SU-DHL-6 (cell line): ENCODE results near the gene ARHGEF38.

Source experiments
- H2AFZ ChIP-seq: fragments of 200-600 bp; sonication (generic); 2 replicates; pipeline ENCODE4 v1.6.1; 2014; ENCODE audit warnings: low read depth, mild to moderate bottlenecking, moderate library complexity, mixed read lengths, antibody characterized with exemption, low read length; ENCODE audit not compliant: severe bottlenecking
- H3F3A ChIP-seq: fragments of 200-600 bp; shearing (Covaris generic); 2 replicates; pipeline ENCODE4 v1.6.0; 2016; ENCODE audit warnings: antibody characterized with exemption, mild to moderate bottlenecking; ENCODE audit not compliant: insufficient read depth
- H3K27ac ChIP-seq: fragments of 200-600 bp; sonication (generic); 2 replicates; pipeline ENCODE4 v1.5.1; 2016; ENCODE audit warnings: low read depth, mild to moderate bottlenecking, low read length, moderate library complexity, mixed read lengths
- H3K27me3 ChIP-seq: fragments of 200-600 bp; sonication (generic), shearing (Covaris generic); 2 replicates; pipeline ENCODE4 v1.6.0; 2014; ENCODE audit warnings: mild to moderate bottlenecking, low read length
- H3K36me3 ChIP-seq: fragments of 200-600 bp; sonication (generic); 2 replicates; pipeline ENCODE4 v1.6.1; 2014; ENCODE audit warnings: mild to moderate bottlenecking, low read length, mixed read lengths
- H3K4me2 ChIP-seq: fragments of 300-600, 200-600 bp; shearing (Covaris generic), sonication (generic); 2 replicates; pipeline ENCODE4 v1.6.0; 2014; ENCODE audit warnings: low read length, low read depth, mild to moderate bottlenecking; ENCODE audit not compliant: poor library complexity, severe bottlenecking
- H3K4me3 ChIP-seq: fragments of 200-600 bp; sonication (generic); 2 replicates; pipeline ENCODE4 v1.5.1; 2014; ENCODE audit warnings: antibody characterized with exemption, low read length, mild to moderate bottlenecking, mixed read lengths; ENCODE audit not compliant: insufficient read depth, poor library complexity, severe bottlenecking
- H3K79me2 ChIP-seq: fragments of 200-600 bp; sonication (generic); 2 replicates; pipeline ENCODE4 v1.6.1; 2014; ENCODE audit warnings: mild to moderate bottlenecking, low read length, moderate library complexity; ENCODE audit not compliant: insufficient read depth
- H3K9ac ChIP-seq: fragments of 200-600 bp; sonication (generic); 2 replicates; pipeline ENCODE4 v1.7.0; 2014; ENCODE audit warnings: mild to moderate bottlenecking, low read length
- H3K9me2 ChIP-seq: fragments of 200-600 bp; sonication (generic); replicated peaks from 2 replicates; pipeline ENCODE4 v1.6.1; 2014; ENCODE audit warnings: low read length; ENCODE audit not compliant: insufficient read depth
- H3K9me3 ChIP-seq: fragments of 200-600 bp; sonication (generic); 2 replicates; pipeline ENCODE4 v1.6.1; 2014; ENCODE audit warnings: low read length, mixed read lengths; ENCODE audit not compliant: insufficient read depth
- H4K20me1 ChIP-seq: fragments of 200-600 bp; sonication (generic); 2 replicates; pipeline ENCODE4 v1.6.1; 2014; ENCODE audit warnings: low read depth, mild to moderate bottlenecking, antibody characterized with exemption, low read length, moderate library complexity, mixed read lengths
- EZH2phosphoT487 ChIP-seq: fragments of 200-600 bp; sonication (generic), shearing (Covaris generic); conservative IDR thresholded peaks from 2 replicates; pipeline ENCODE4 v1.6.1; 2018; ENCODE audit warnings: mild to moderate bottlenecking, antibody characterized with exemption, low read length, moderate library complexity, mixed read lengths
- TF ChIP-seq, protein P1 (sequence below): fragments of 200-600 bp; sonication (generic); IDR thresholded peaks from one replicate; pipeline ENCODE4 v1.5.1; 2017; ENCODE audit warnings: antibody characterized with exemption, mild to moderate bottlenecking, low read length, moderate library complexity; ENCODE audit not compliant: insufficient read depth, poor library complexity, severe bottlenecking

The ARHGEF38 gene

DNA sequence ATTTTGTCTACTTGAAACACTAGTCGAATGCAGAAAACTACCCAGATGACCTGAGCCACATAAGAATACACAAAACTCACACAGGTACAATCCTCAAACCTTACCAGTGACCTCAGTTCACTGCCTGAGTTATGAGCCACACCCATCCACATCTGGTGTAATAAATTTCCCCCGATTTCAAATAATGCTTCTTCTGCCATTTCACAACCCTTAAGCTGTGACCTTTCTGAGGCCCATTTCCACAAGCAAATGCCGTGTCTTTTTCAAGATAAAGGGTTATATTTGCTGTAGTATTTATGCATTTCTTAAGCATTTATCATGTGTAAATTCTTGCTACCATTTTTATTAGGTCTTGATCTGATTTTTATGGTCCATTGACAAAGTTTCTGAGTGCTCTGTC is 1.8 kb upstream of the ARHGEF38 start:
- no peak overlapping the region for H3K4me2 ChIP-seq
- H3K79me2 ChIP-seq: no peaks in the 10 kb centered on the region
- no peak overlapping the region for H2AFZ ChIP-seq
- H3K36me3 ChIP-seq: no peaks in the 10 kb centered on the region
- H3F3A ChIP-seq: no peaks in the 10 kb centered on the region
- H3K27ac ChIP-seq: no peak overlapping the region
- no peaks in the 10 kb centered on the region for H3K9me2 ChIP-seq
- H3K9ac ChIP-seq: no peak overlapping the region
- no peaks in the 10 kb centered on the region for H3K9me3 ChIP-seq
- no peaks in the 10 kb centered on the region for H4K20me1 ChIP-seq
- H3K4me3 ChIP-seq: no peak overlapping the region
- no peaks in the 10 kb centered on the region for H3K27me3 ChIP-seq
- no peak for TF ChIP-seq EZH2phosphoT487
- TF ChIP-seq, protein P1, sequence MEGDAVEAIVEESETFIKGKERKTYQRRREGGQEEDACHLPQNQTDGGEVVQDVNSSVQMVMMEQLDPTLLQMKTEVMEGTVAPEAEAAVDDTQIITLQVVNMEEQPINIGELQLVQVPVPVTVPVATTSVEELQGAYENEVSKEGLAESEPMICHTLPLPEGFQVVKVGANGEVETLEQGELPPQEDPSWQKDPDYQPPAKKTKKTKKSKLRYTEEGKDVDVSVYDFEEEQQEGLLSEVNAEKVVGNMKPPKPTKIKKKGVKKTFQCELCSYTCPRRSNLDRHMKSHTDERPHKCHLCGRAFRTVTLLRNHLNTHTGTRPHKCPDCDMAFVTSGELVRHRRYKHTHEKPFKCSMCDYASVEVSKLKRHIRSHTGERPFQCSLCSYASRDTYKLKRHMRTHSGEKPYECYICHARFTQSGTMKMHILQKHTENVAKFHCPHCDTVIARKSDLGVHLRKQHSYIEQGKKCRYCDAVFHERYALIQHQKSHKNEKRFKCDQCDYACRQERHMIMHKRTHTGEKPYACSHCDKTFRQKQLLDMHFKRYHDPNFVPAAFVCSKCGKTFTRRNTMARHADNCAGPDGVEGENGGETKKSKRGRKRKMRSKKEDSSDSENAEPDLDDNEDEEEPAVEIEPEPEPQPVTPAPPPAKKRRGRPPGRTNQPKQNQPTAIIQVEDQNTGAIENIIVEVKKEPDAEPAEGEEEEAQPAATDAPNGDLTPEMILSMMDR: no peak

DNA sequence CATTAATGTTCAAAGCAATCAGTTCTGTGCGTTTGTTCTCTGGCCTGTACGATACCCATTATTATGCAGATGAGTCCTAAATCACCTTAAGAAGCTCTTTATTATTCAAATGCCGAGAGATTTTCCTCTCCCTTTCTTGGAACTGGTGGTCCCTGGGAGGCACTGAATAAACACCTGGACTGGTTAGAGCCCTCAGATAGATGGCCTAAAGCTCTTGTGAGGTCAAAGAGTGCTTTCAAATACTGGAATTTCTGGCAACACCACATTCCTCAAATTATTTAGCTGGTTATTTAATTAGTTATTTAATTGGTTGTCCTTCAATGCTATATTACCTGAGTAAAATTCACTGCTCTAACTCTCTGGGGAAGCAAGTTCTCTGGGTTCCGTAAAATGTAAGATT is 3.0 kb downstream of the ARHGEF38 start:
- H3K79me2 ChIP-seq: no peaks in the 10 kb centered on the region
- no peaks in the 10 kb centered on the region for H3F3A ChIP-seq
- no peak overlapping the region for H3K27ac ChIP-seq
- no peak overlapping the region for H3K9ac ChIP-seq
- H2AFZ ChIP-seq: no peak overlapping the region
- no peaks in the 10 kb centered on the region for H3K27me3 ChIP-seq
- H3K4me3 ChIP-seq: no peak overlapping the region
- H4K20me1 ChIP-seq: no peaks in the 10 kb centered on the region
- no peak for TF ChIP-seq EZH2phosphoT487
- TF ChIP-seq, protein P1: no peak
- no peaks in the 10 kb centered on the region for H3K9me3 ChIP-seq
- no peaks in the 10 kb centered on the region for H3K36me3 ChIP-seq
- no peak overlapping the region for H3K4me2 ChIP-seq
- no peaks in the 10 kb centered on the region for H3K9me2 ChIP-seq

DNA sequence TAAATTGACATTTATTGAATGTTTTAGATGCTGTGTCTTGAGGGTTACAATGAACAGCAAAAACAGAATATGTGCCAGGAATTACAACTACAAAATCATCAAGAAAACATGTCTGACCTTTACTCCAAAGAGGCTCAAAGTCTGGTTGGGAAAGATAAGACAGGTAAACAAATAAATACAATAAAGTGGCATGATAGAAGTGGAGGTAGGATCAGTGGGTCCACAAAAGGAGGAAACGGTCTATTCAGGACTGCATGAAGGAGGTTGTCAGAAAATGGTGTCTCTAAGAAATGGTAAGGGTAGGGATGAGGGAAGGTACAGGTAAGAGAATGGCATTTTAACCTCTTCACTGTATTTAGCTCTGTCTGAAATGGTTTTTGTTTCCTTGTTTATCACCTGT is 3.8 kb downstream of the ARHGEF38 start:
- no peak overlapping the region for H3K27ac ChIP-seq
- no peak overlapping the region for H3K9ac ChIP-seq
- H3K4me2 ChIP-seq: no peak overlapping the region
- no peak overlapping the region for H2AFZ ChIP-seq
- no peak for TF ChIP-seq EZH2phosphoT487
- TF ChIP-seq, protein P1: no peak
- no peaks in the 10 kb centered on the region for H3K27me3 ChIP-seq
- H3F3A ChIP-seq: no peaks in the 10 kb centered on the region
- no peaks in the 10 kb centered on the region for H3K9me3 ChIP-seq
- no peaks in the 10 kb centered on the region for H3K36me3 ChIP-seq
- no peaks in the 10 kb centered on the region for H3K9me2 ChIP-seq
- no peak overlapping the region for H3K4me3 ChIP-seq
- no peaks in the 10 kb centered on the region for H3K79me2 ChIP-seq
- no peaks in the 10 kb centered on the region for H4K20me1 ChIP-seq
